HepG2 (cell line): Measurements from ENCODE around the gene EML2. TPM values are rescaled to one million over a fixed set of nuclear protein-coding genes. Genes with fewer than 3 reads are reported as not detected.

Experiments
- ATAC-seq: fragments of 200-7000 bp; cut with Tn5 transposase; 3 replicates; pipeline ENCODE4 v1.9.1; 2020; ENCODE audit warnings: mild to moderate bottlenecking, moderate library complexity
- BruUV-seq: library from RNA; stranded (reverse); fragments of 400-500 nt; replicated peaks from 2 replicates; lab custom pipeline; 2021; lab: Mats Ljungman, UMichigan
- CTCF ChIA-PET: fragments of 300-600 bp; formaldehyde crosslinking; extraction: SDS; loops from one replicate; lab custom pipeline; 2021; ENCODE audit warnings: low total read pairs, inconsistent platforms, low intra/inter-chr PET ratio; lab: Yijun Ruan, JAX
- POLR2A ChIA-PET: fragments of 350-600 bp; sonication (Branson Sonifier 250); formaldehyde crosslinking; loops from one replicate; lab custom pipeline; 2020; ENCODE audit warnings: antibody characterized with exemption, inconsistent platforms; lab: Yijun Ruan, JAX
- DNase-seq: peaks from one replicate; pipeline ENCODE4 v3.0.0-alpha.2; 2015; ENCODE audit warnings: low spot score
- FAIRE-seq: peaks from 3 replicates; lab custom pipeline; 2011; peaks lifted over from hg19 to GRCh38; lab: Jason Lieb, UNC
- H2AFZ ChIP-seq: one replicate; pipeline ENCODE4 v1.6.1; 2011; ENCODE audit warnings: low read length, inconsistent platforms
- H3K27ac ChIP-seq: fragments of 300-600 bp; 3 replicates; pipeline ENCODE4 v1.8.0; 2011; ENCODE audit warnings: mixed run types, mild to moderate bottlenecking, mixed read lengths, low read length, inconsistent platforms; ENCODE audit not compliant: insufficient read depth; ENCODE audit errors: extremely low read length
- H3K27me3 ChIP-seq, 2 experiments: fragments of 200-600 bp in 1 of 2; 2 replicates in 1 of 2; 3 replicates in 1 of 2; pipeline versions ENCODE4 v1.6.0 to v1.8.0; 2011; ENCODE audit warnings: low read length in 2 of 2, mild to moderate bottlenecking in 2 of 2, moderate library complexity in 2 of 2, inconsistent platforms in 1 of 2; ENCODE audit not compliant: insufficient read depth in 2 of 2, control insufficient read depth in 1 of 2
- H3K36me3 ChIP-seq, 2 experiments: fragments of 200-600 bp in 1 of 2; replicated peaks in 1 of 2; 2 replicates in 1 of 2; 3 replicates in 1 of 2; pipeline versions ENCODE4 v1.5.1 to v1.8.0; 2011; ENCODE audit warnings: low read length in 2 of 2, inconsistent platforms in 1 of 2; ENCODE audit not compliant: insufficient read depth in 2 of 2, control insufficient read depth in 1 of 2
- H3K4me1 ChIP-seq: 2 replicates; pipeline ENCODE4 v1.5.1; 2012; ENCODE audit warnings: low read length, inconsistent platforms; ENCODE audit not compliant: insufficient read depth
- H3K4me2 ChIP-seq: 2 replicates; pipeline ENCODE4 v1.6.0; 2011; ENCODE audit warnings: low read depth, low read length, inconsistent platforms
- H3K4me3 ChIP-seq, 3 experiments: fragments of 200-600 bp in 1 of 3; sonication (generic), shearing (Covaris generic) in 1 of 3; replicated peaks in 1 of 3; 2 replicates each; pipeline ENCODE4 v1.5.1; 2011 to 2016; ENCODE audit warnings: low read length in 3 of 3, inconsistent platforms in 2 of 3, low read depth in 2 of 3, mild to moderate bottlenecking in 2 of 3, control low read depth in 1 of 3, mixed read lengths in 1 of 3; ENCODE audit not compliant: insufficient read depth in 1 of 3
- H3K79me2 ChIP-seq: one replicate; pipeline ENCODE4 v1.6.1; 2011; ENCODE audit warnings: low read length, inconsistent platforms; ENCODE audit not compliant: insufficient read depth
- H3K9ac ChIP-seq: 2 replicates; pipeline ENCODE4 v1.6.0; 2011; ENCODE audit warnings: mild to moderate bottlenecking, low read depth, low read length, inconsistent platforms; ENCODE audit not compliant: insufficient read depth
- H3K9me3 ChIP-seq: 2 replicates; pipeline ENCODE4 v1.5.1; 2012; ENCODE audit warnings: mild to moderate bottlenecking, low read length
- H4K20me1 ChIP-seq: 2 replicates; pipeline ENCODE4 v1.6.0; 2011; ENCODE audit warnings: inconsistent platforms, mild to moderate bottlenecking, low read length, moderate library complexity; ENCODE audit not compliant: insufficient read depth
- HNF4G ChIP-seq, 2 experiments: sonication (generic) in 1 of 2; formaldehyde crosslinking in 1 of 2; IDR thresholded peaks; 2 replicates each; pipeline versions ENCODE4 v1.4.0 to v1.6.1; 2011 to 2020; ENCODE audit warnings: borderline replicate concordance in 2 of 2, low read depth in 2 of 2, mild to moderate bottlenecking in 2 of 2, low read length in 1 of 2, missing genetic modification reagents in 1 of 2, moderate library complexity in 1 of 2
- KAT7 ChIP-seq: IDR thresholded peaks from 2 replicates; pipeline ENCODE4 v1.6.1; 2018; ENCODE audit warnings: borderline replicate concordance, missing compliant biosample characterization
- MAFK ChIP-seq, 2 experiments: IDR thresholded peaks in 1 of 2; conservative IDR thresholded peaks in 1 of 2; 2 replicates each; pipeline ENCODE4 v1.6.1; 2011; ENCODE audit warnings: improper control_type of control experiment in 2 of 2, low read length in 2 of 2
- NCOR1 ChIP-seq: fragments of 200-600 bp; sonication (generic); IDR thresholded peaks from 2 replicates; pipeline ENCODE4 v1.7.0; 2017; ENCODE audit warnings: antibody characterized with exemption, low read length, borderline replicate concordance
- SALL1 ChIP-seq: sonication (generic); formaldehyde crosslinking; IDR thresholded peaks from 2 replicates; pipeline ENCODE4 v1.8.0; 2022; ENCODE audit warnings: mild to moderate bottlenecking, missing genetic modification reagents
- SIX1 ChIP-seq: sonication (generic); formaldehyde crosslinking; IDR thresholded peaks from 2 replicates; pipeline ENCODE4 v1.4.0; 2020; ENCODE audit warnings: missing genetic modification reagents, borderline replicate concordance
- SP1 ChIP-seq, 2 experiments: fragments of 450-650 bp in 1 of 2; sonication (generic) in 1 of 2; formaldehyde crosslinking in 1 of 2; IDR thresholded peaks; 2 replicates each; pipeline versions ENCODE4 v1.4.0 to v1.6.1; 2016 to 2020; ENCODE audit warnings: missing genetic modification reagents in 1 of 2
- SP4 ChIP-seq: sonication (generic); formaldehyde crosslinking; IDR thresholded peaks from 2 replicates; pipeline ENCODE4 v1.8.1; 2023; ENCODE audit warnings: mild to moderate bottlenecking, missing genetic modification reagents
- SPEN ChIP-seq: sonication (generic); formaldehyde crosslinking; IDR thresholded peaks from 2 replicates; pipeline ENCODE4 v1.5.1; 2020; ENCODE audit warnings: low read depth, mild to moderate bottlenecking, missing genetic modification reagents
- SUZ12 ChIP-seq: fragments of 150-350 bp; IDR thresholded peaks from 2 replicates; pipeline ENCODE4 v1.6.1; 2014; ENCODE audit warnings: low read depth, low read length
- ZFP36 ChIP-seq: fragments of 150-350 bp; IDR thresholded peaks from 2 replicates; pipeline ENCODE4 v1.6.1; 2018; ENCODE audit warnings: borderline replicate concordance, low read length, low read depth; ENCODE audit not compliant: partially characterized antibody
- ZMYM4 ChIP-seq: sonication (generic); formaldehyde crosslinking; IDR thresholded peaks from 2 replicates; pipeline ENCODE4 v1.8.1; 2023; ENCODE audit warnings: mild to moderate bottlenecking, missing genetic modification reagents
- ZSCAN20 ChIP-seq: sonication (generic); formaldehyde crosslinking; IDR thresholded peaks from 2 replicates; pipeline ENCODE4 v1.4.0; 2020; ENCODE audit warnings: missing genetic modification reagents, mild to moderate bottlenecking, borderline replicate concordance
- WGBS: methylation state at CpG from one replicate; pipeline ENCODE4 v1.1.6; 2017; ENCODE audit warnings: low lambda C conversion rate; 5-methylcytosine and 5-hydroxymethylcytosine counted together
- in situ Hi-C: cut with HindIII; loops from 2 replicates; pipeline ENCODE4 v1.10.0; 2017; ENCODE audit warnings: low pct_unique_long_range_greater_than_20kb; ENCODE audit not compliant: extremely low pct_ligation_motif_present
- intact Hi-C: fragments of 100-400 bp; cut with micrococcal nuclease; formaldehyde crosslinking; loops from one replicate; pipeline ENCODE4 v1.10.0; 2022; ENCODE audit not compliant: unreplicated experiment
- polyA plus RNA-seq, 8 experiments: library from polyadenylated mRNA; depleted of rRNA in 3 of 8; stranded (reverse) in 7 of 8; unstranded in 1 of 8; fragments of >200 nt; fragmentation: Illumina TruSeq in 4 of 8; extraction: Trizol in 4 of 8; gene quantifications; 2 replicates each; pipeline versions ENCODE4 v1.2.1 to v1.2.3, GENCODE V29; 2011 to 2016; ENCODE audit warnings: low read depth in 4 of 8, missing spikeins in 1 of 8, mixed read lengths in 1 of 8; ENCODE audit not compliant: insufficient read depth in 1 of 8
- total RNA-seq, 5 experiments: library from RNA; depleted of rRNA; stranded (reverse); fragments of >200 nt; fragmentation: Illumina TruSeq; extraction: Trizol; gene quantifications; 2 replicates each; pipeline ENCODE4 v1.2.3, GENCODE V29; 2016; ENCODE audit warnings: low read depth in 1 of 5
- TF ChIP-seq, protein P1 (sequence below): sonication (generic); formaldehyde crosslinking; IDR thresholded peaks from 2 replicates; pipeline ENCODE4 v1.8.1; 2023; ENCODE audit warnings: mild to moderate bottlenecking, missing genetic modification reagents
- TF ChIP-seq, protein P2 (sequence below): sonication (generic); formaldehyde crosslinking; IDR thresholded peaks from 2 replicates; pipeline ENCODE4 v1.5.1; 2020; ENCODE audit warnings: mild to moderate bottlenecking, missing genetic modification reagents, moderate library complexity
- TF ChIP-seq, protein P3 (sequence below): sonication (generic); formaldehyde crosslinking; IDR thresholded peaks from 2 replicates; pipeline ENCODE4 v1.5.0; 2020; ENCODE audit warnings: missing genetic modification reagents

The EML2 gene
- total and polyA plus RNA-seq, 2 of the 13 experiments (the other 11 are each of a cell fraction or from before 2014, with no cell fraction given): 7.3 to 12.9 TPM

DNA sequence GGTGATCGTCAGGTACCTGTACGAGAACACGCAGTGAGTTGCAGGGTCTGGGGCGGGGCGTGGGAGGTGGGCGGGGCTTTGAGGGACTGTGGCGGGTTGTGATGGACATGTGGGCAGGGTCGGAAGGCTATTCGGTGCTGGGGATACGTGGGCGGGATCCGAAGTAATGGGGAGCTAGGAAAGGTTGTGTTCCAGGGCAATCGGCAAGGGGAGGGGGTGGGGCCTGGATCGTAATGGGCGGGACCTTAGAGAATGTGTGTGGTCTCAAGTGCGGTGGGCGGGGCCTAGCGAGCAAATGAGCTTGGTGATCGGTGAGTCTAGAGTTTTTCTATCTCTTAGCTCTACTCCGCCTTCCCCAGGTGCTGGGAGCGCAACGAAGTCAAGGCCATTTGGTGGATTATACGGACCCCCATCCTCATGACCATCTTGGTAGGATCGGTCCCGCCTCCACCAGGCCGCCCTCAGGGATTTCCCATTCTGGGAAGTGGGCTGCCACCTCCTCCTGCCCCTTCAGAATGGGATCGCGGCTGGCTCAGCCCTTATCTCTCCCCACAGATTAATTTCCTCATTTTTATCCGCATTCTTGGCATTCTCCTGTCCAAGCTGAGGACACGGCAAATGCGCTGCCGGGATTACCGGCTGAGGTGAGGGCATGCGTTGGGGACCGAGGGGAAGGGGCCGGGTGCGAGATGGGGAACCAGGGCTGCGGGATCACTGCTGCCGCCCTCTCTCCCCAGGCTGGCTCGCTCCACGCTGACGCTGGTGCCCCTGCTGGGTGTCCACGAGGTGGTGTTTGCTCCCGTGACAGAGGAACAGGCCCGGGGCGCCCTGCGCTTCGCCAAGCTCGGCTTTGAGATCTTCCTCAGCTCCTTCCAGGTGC is 38.4 kb upstream of the EML2 start:
- no peaks in the 10 kb centered on the region for H3K36me3 ChIP-seq
- H3K9me3 ChIP-seq: no peaks in the 10 kb centered on the region
- ChIA-PET POLR2A (interaction anchor here (0.6 to 5.3 kb wide), 15 partner anchors 8 to 208 kb away, joined by 3 to 44 read pairs (median 4); partner anchors contain the start of genes EML2, FBXO46, GIPR and OPA3), CTCF (no interaction called here)
- no peaks in the 10 kb centered on the region for H4K20me1 ChIP-seq
- DNase-seq: peak; percentile 94
- peak; percentile 81 for ATAC-seq
- peak overlapping the region; percentile 97 for H3K4me2 ChIP-seq
- 19% methylated on average over 36 of the region's 49 CpGs for WGBS
- H3K79me2 ChIP-seq: no peaks in the 10 kb centered on the region
- peaks cover 33% of the 10 kb centered on the region for H3K4me1 ChIP-seq
- H3K9ac ChIP-seq: peak overlapping the region; percentile 53; the same call in 1 of the 2 replicates
- peak overlapping the region; percentile 47 to 85 (median 55) for H3K4me3 ChIP-seq
- no peak overlapping the region for H2AFZ ChIP-seq
- peak; percentile 87 for FAIRE-seq
- no TSS peak for BruUV-seq
- H3K27me3 ChIP-seq: no peaks in the 10 kb centered on the region; a peak in 1 of 5 replicates
- in situ Hi-C loops (no loop called here), intact Hi-C loops (loop anchor here (1.0 kb wide), 1 partner anchor 15 kb away; the partner anchor contains the start of gene QPCTL)
- no peak overlapping the region for H3K27ac ChIP-seq
- TF ChIP-seq, protein P1, sequence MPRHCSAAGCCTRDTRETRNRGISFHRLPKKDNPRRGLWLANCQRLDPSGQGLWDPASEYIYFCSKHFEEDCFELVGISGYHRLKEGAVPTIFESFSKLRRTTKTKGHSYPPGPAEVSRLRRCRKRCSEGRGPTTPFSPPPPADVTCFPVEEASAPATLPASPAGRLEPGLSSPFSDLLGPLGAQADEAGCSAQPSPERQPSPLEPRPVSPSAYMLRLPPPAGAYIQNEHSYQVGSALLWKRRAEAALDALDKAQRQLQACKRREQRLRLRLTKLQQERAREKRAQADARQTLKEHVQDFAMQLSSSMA (CRISPR knock-in tag): peak; percentile 41; the same call in 1 of the 2 replicates
- TF ChIP-seq SIX1: no peak
- peak; percentile 88 for TF ChIP-seq ZFP36
- TF ChIP-seq NCOR1: no peak
- no peak for TF ChIP-seq SP1 (IDR thresholded peaks at IDR 0.05)
- TF ChIP-seq SP1 (CRISPR knock-in tag; IDR thresholded peaks at IDR 0.05): peak; percentile 55
- TF ChIP-seq, protein P2, sequence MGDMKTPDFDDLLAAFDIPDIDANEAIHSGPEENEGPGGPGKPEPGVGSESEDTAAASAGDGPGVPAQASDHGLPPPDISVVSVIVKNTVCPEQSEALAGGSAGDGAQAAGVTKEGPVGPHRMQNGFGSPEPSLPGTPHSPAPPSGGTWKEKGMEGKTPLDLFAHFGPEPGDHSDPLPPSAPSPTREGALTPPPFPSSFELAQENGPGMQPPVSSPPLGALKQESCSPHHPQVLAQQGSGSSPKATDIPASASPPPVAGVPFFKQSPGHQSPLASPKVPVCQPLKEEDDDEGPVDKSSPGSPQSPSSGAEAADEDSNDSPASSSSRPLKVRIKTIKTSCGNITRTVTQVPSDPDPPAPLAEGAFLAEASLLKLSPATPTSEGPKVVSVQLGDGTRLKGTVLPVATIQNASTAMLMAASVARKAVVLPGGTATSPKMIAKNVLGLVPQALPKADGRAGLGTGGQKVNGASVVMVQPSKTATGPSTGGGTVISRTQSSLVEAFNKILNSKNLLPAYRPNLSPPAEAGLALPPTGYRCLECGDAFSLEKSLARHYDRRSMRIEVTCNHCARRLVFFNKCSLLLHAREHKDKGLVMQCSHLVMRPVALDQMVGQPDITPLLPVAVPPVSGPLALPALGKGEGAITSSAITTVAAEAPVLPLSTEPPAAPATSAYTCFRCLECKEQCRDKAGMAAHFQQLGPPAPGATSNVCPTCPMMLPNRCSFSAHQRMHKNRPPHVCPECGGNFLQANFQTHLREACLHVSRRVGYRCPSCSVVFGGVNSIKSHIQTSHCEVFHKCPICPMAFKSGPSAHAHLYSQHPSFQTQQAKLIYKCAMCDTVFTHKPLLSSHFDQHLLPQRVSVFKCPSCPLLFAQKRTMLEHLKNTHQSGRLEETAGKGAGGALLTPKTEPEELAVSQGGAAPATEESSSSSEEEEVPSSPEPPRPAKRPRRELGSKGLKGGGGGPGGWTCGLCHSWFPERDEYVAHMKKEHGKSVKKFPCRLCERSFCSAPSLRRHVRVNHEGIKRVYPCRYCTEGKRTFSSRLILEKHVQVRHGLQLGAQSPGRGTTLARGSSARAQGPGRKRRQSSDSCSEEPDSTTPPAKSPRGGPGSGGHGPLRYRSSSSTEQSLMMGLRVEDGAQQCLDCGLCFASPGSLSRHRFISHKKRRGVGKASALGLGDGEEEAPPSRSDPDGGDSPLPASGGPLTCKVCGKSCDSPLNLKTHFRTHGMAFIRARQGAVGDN (CRISPR knock-in tag): peak; percentile 44; the same call in 1 of the 2 replicates
- TF ChIP-seq SP4 (CRISPR knock-in tag): 0 out of 2 replicates have a peak, but pooled peaks have one; percentile 30
- no peak for TF ChIP-seq KAT7 (CRISPR knock-in tag)
- no peak for TF ChIP-seq MAFK (conservative IDR thresholded peaks at IDR 0.05 in 1 of 2, IDR thresholded peaks at IDR 0.05 in 1 of 2; ENCODE audit: low read length in 2 of 2)
- TF ChIP-seq ZMYM4 (CRISPR knock-in tag): 0 out of 2 replicates have a peak, but pooled peaks have one; percentile 12
- peak; percentile 45; the same call in 1 of the 2 replicates for TF ChIP-seq SALL1
- TF ChIP-seq SPEN: peak; percentile 17; the same call in 1 of the 2 replicates
- TF ChIP-seq, protein P3, sequence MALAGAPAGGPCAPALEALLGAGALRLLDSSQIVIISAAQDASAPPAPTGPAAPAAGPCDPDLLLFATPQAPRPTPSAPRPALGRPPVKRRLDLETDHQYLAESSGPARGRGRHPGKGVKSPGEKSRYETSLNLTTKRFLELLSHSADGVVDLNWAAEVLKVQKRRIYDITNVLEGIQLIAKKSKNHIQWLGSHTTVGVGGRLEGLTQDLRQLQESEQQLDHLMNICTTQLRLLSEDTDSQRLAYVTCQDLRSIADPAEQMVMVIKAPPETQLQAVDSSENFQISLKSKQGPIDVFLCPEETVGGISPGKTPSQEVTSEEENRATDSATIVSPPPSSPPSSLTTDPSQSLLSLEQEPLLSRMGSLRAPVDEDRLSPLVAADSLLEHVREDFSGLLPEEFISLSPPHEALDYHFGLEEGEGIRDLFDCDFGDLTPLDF: no peak
- TF ChIP-seq SUZ12: no peak
- TF ChIP-seq ZSCAN20: no peak
- no peak for TF ChIP-seq HNF4G (IDR thresholded peaks at IDR 0.05; ENCODE audit: borderline replicate concordance, low read depth, low read length)
- no peak for TF ChIP-seq HNF4G (CRISPR knock-in tag; IDR thresholded peaks at IDR 0.05; ENCODE audit: borderline replicate concordance, low read depth)
